SK-N-SH treated with all-trans-retinoic acid at 6 μM for 48 hours (cell line): ENCODE data around the gene TREML4.

Experiments used
- ATAC-seq: fragments of 200-7000 bp; cut with Tn5 transposase; 3 replicates; pipeline ENCODE4 v1.9.1; 2020; ENCODE audit warnings: mild to moderate bottlenecking, moderate library complexity
- BACH2 ChIP-seq: fragments of 250-450 bp; sonication (Bioruptor Pico); IDR thresholded peaks from 2 replicates; pipeline ENCODE4 v1.9.0; 2021; ENCODE audit warnings: mild to moderate bottlenecking, borderline replicate concordance
- CREB5 ChIP-seq: fragments of 250-450 bp; sonication (Bioruptor Pico); IDR thresholded peaks from 2 replicates; pipeline ENCODE4 v1.5.1; 2020; ENCODE audit warnings: low read depth, mild to moderate bottlenecking, moderate library complexity
- CSDC2 ChIP-seq: fragments of 250-450 bp; sonication (Bioruptor Pico); IDR thresholded peaks from 2 replicates; pipeline ENCODE4 v1.5.0; 2020; ENCODE audit warnings: mild to moderate bottlenecking, moderate library complexity
- CSRNP3 ChIP-seq: fragments of 250-450 bp; sonication (Bioruptor Pico); IDR thresholded peaks from 2 replicates; pipeline ENCODE4 v1.5.1; 2021; ENCODE audit warnings: mild to moderate bottlenecking, moderate library complexity
- ESRRG ChIP-seq: fragments of 250-450 bp; sonication (Bioruptor Pico); IDR thresholded peaks from 2 replicates; pipeline ENCODE4 v1.6.1; 2021; ENCODE audit warnings: mild to moderate bottlenecking
- GLIS3 ChIP-seq: fragments of 250-450 bp; sonication (Bioruptor Pico); IDR thresholded peaks from 2 replicates; pipeline ENCODE4 v1.5.0; 2020; ENCODE audit warnings: mild to moderate bottlenecking, moderate library complexity
- ISL1 ChIP-seq: fragments of 250-450 bp; sonication (Bioruptor Pico); IDR thresholded peaks from 2 replicates; pipeline ENCODE4 v2.1.2; 2022; ENCODE audit warnings: mild to moderate bottlenecking, moderate library complexity
- OSR1 ChIP-seq: fragments of 250-450 bp; sonication (Bioruptor Pico); IDR thresholded peaks from 2 replicates; pipeline ENCODE4 v1.8.0; 2022; ENCODE audit warnings: moderate library complexity, mild to moderate bottlenecking, inconsistent platforms
- PATZ1 ChIP-seq: fragments of 250-450 bp; sonication (Bioruptor Pico); IDR thresholded peaks from 2 replicates; pipeline ENCODE4 v1.8.0; 2020; ENCODE audit warnings: mild to moderate bottlenecking, moderate library complexity, borderline replicate concordance
- POU6F1 ChIP-seq: fragments of 250-450 bp; sonication (Bioruptor Pico); IDR thresholded peaks from 2 replicates; pipeline ENCODE4 v1.8.0; 2021; ENCODE audit warnings: low read depth, mild to moderate bottlenecking, moderate library complexity, borderline replicate concordance
- PPARA ChIP-seq: fragments of 250-450 bp; sonication (Bioruptor Pico); IDR thresholded peaks from 2 replicates; pipeline ENCODE4 v1.5.0; 2020; ENCODE audit warnings: mild to moderate bottlenecking, borderline replicate concordance
- SNAI2 ChIP-seq: fragments of 250-450 bp; sonication (Bioruptor Pico); IDR thresholded peaks from 2 replicates; pipeline ENCODE4 v1.5.0; 2020; ENCODE audit warnings: mild to moderate bottlenecking, moderate library complexity
- TSHZ2 ChIP-seq: fragments of 250-450 bp; sonication (Bioruptor Pico); IDR thresholded peaks from 2 replicates; pipeline ENCODE4 v1.5.0; 2020; ENCODE audit warnings: mild to moderate bottlenecking, moderate library complexity
- ZFP3 ChIP-seq: fragments of 250-450 bp; sonication (Bioruptor Pico); IDR thresholded peaks from 2 replicates; pipeline ENCODE4 v1.5.0; 2020; ENCODE audit warnings: mild to moderate bottlenecking, moderate library complexity
- ZFP30 ChIP-seq: fragments of 450-650 bp; formaldehyde crosslinking; IDR thresholded peaks from 2 replicates; pipeline ENCODE4 v1.5.0; 2022; ENCODE audit warnings: mild to moderate bottlenecking, moderate library complexity
- ZNF565 ChIP-seq: fragments of 450-650 bp; formaldehyde crosslinking; conservative IDR thresholded peaks from 2 replicates; pipeline ENCODE4 v1.5.0; 2020; ENCODE audit warnings: low read depth, mild to moderate bottlenecking, moderate library complexity
- ZNF70 ChIP-seq: fragments of 450-650 bp; formaldehyde crosslinking; IDR thresholded peaks from 2 replicates; pipeline ENCODE4 v1.5.0; 2020; ENCODE audit warnings: mild to moderate bottlenecking, moderate library complexity
- ZNF8 ChIP-seq: fragments of 450-650 bp; formaldehyde crosslinking; IDR thresholded peaks from 2 replicates; pipeline ENCODE4 v1.5.0; 2020; ENCODE audit warnings: mild to moderate bottlenecking, moderate library complexity

The TREML4 gene

GRCh38 chr6:41200296-41200900, 27.8 kb upstream of the TREML4 start:
- ATAC-seq: no peak
- TF ChIP-seq ZFP3 (CRISPR knock-in tag): no peak
- TF ChIP-seq ESRRG (CRISPR knock-in tag): no peak
- TF ChIP-seq PPARA (CRISPR knock-in tag): no peak
- TF ChIP-seq ZNF70: no peak
- TF ChIP-seq ZNF565 (CRISPR knock-in tag): no peak
- no peak for TF ChIP-seq CSDC2
- TF ChIP-seq TSHZ2 (CRISPR knock-in tag): no peak
- no peak for TF ChIP-seq ZFP30
- no peak for TF ChIP-seq BACH2 (CRISPR knock-in tag)
- no peak for TF ChIP-seq CSRNP3 (CRISPR knock-in tag)
- TF ChIP-seq PATZ1 (CRISPR knock-in tag): no peak

- TF ChIP-seq ZNF565 (CRISPR knock-in tag) (no peak), SNAI2 (CRISPR knock-in tag) (no peak), ISL1 (CRISPR knock-in tag) (no peak), GLIS3 (no peak), ZFP3 (CRISPR knock-in tag) (no peak), ESRRG (CRISPR knock-in tag) (no peak), OSR1 (no peak), ZNF8 (CRISPR knock-in tag) (no peak), ZFP30 (no peak), CREB5 (CRISPR knock-in tag) (no peak), POU6F1 (CRISPR knock-in tag) (no peak), PATZ1 (CRISPR knock-in tag) (no peak)
- no peak for ATAC-seq
These were observed 27.0 kb upstream of the TREML4 start, which contains the start of gene TREML2 for GRCh38 chr6:41200901-41201763. Gene TREML2 (minus strand): TSS chr6:41201149. CDS start chr6:41201008, 141 bp downstream.
